ENCODE results near the gene CAMLG. TPM values are rescaled to one million over a fixed set of nuclear protein-coding genes. Genes with fewer than 3 reads are reported as not detected.

Gene CAMLG
- total and polyA plus RNA-seq, 2 of the 8 experiments (the other 6 are each of a cell fraction or from before 2014, with no cell fraction given): 12.3 to 42.8 TPM

DNA sequence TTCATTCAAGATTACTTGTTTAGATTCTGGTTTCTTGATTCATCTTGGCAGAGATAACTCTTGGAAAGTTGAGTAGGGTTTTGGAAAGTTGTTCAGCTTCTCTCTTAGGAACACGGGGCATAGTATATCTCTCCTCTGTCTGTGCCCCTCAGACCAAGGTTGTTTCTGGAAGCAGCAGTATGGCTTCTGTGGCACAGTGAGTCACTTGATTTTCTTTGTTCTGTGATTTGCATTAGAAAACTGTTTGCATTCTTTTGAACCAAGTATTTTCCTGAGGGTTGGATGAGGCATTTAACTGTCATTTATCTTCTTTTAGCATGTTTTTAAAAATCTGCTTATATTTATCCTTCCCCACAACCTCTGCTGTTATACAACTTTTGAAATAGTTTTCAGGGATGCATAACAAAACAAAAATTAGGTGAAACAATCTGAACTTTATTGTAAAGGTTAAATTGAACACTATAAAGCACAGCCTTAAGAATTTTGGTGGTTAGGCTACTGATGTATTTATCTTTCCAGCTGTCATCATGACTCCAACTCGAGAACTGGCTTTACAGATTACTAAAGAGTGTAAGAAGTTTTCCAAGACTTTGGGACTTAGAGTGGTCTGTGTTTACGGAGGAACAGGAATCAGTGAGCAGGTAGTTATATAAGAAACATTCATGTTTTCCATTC is 46.7 kb downstream of the CAMLG start (continued):
- TF ChIP-seq, protein P1, sequence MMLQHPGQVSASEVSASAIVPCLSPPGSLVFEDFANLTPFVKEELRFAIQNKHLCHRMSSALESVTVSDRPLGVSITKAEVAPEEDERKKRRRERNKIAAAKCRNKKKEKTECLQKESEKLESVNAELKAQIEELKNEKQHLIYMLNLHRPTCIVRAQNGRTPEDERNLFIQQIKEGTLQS (IDR thresholded peaks at IDR 0.05; ENCODE audit: insufficient read depth, low read depth, low read length): no peak
- TF ChIP-seq JUND (IDR thresholded peaks at IDR 0.05; ENCODE audit: low read length): no peak

All from H1 (cell line).